ENCODE data around the gene ASPN.

DNA sequence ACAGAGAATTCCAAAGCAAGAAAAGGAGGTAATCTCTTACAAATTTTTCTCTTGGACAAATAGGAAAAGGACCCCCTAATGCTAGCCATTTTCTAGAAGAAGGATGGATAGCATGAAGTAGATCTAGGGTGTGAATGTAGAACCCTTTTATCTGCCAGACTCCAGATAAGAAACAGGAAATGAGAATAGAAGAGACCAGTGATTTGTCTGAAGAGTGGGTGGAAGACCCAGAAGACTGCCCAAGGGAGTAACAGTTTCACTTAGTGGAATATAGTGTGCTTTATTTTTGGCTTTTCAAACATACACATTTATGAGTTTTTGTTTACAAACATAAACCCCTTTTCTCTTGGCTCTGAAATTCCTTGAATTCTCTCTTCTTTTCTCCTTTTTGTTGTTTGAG lies 28.4 kb upstream of the ASPN start:
- TF ChIP-seq, protein P1, sequence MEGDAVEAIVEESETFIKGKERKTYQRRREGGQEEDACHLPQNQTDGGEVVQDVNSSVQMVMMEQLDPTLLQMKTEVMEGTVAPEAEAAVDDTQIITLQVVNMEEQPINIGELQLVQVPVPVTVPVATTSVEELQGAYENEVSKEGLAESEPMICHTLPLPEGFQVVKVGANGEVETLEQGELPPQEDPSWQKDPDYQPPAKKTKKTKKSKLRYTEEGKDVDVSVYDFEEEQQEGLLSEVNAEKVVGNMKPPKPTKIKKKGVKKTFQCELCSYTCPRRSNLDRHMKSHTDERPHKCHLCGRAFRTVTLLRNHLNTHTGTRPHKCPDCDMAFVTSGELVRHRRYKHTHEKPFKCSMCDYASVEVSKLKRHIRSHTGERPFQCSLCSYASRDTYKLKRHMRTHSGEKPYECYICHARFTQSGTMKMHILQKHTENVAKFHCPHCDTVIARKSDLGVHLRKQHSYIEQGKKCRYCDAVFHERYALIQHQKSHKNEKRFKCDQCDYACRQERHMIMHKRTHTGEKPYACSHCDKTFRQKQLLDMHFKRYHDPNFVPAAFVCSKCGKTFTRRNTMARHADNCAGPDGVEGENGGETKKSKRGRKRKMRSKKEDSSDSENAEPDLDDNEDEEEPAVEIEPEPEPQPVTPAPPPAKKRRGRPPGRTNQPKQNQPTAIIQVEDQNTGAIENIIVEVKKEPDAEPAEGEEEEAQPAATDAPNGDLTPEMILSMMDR (IDR thresholded peaks at IDR 0.05): no peak
- no peak for TF ChIP-seq POLR2A (IDR thresholded peaks at IDR 0.05)

Data from uterus (tissue), 2 donors.